Activated naive CD4-positive, alpha-beta T cell treated with anti-CD3 and anti-CD28 coated beads, Interleukin-2, amount 50 U/mL, for 16 hours (primary cell): Measurements from ENCODE around the gene PMP22.

ENCODE experiments used
- DNase-seq: peaks from one replicate; pipeline ENCODE4 v3.0.0-alpha.2; 2020

PMP22 gene

GRCh38 chr17:15273141-15273793 lies 8.1 kb upstream of the PMP22 start:
- no peak for DNase-seq

- no peak for DNase-seq
Observed at GRCh38 chr17:15271741-15272140, 6.6 kb upstream of the PMP22 start.

- no peak for DNase-seq
Observed at GRCh38 chr17:15270628-15271381, 5.7 kb upstream of the PMP22 start.

GRCh38 chr17:15269780-15270089 lies 4.6 kb upstream of the PMP22 start:
- DNase-seq, result no peak

- no peak for DNase-seq
Observed at GRCh38 chr17:15269087-15269779, 4.1 kb upstream of the PMP22 start.

- DNase-seq, result no peak
Observed at GRCh38 chr17:15268461-15268860, 3.3 kb upstream of the PMP22 start.

GRCh38 chr17:15267996-15268395 lies 2.9 kb upstream of the PMP22 start:
- no peak for DNase-seq

GRCh38 chr17:15266325-15267125 lies 1.4 kb upstream of the PMP22 start:
- DNase-seq, result no peak

GRCh38 chr17:15264542-15264941 lies 584 bp downstream of the PMP22 start:
- no peak for DNase-seq

GRCh38 chr17:15263680-15264079 lies 1.4 kb downstream of the PMP22 start:
- DNase-seq, result no peak

- DNase-seq, result no peak
Observed at GRCh38 chr17:15263206-15263579, 1.9 kb downstream of the PMP22 start.

GRCh38 chr17:15262291-15263205 lies 2.6 kb downstream of the PMP22 start:
- no peak for DNase-seq

- DNase-seq, result no peak
Observed at GRCh38 chr17:15261802-15262290, 3.3 kb downstream of the PMP22 start.

GRCh38 chr17:15261258-15261801 lies 3.8 kb downstream of the PMP22 start:
- DNase-seq, result no peak

GRCh38 chr17:15260376-15261257 lies 4.5 kb downstream of the PMP22 start:
- peak; percentile 40 for DNase-seq

- no peak for DNase-seq
Observed at GRCh38 chr17:15257796-15258512, 7.2 kb downstream of the PMP22 start.

- peak; percentile 45 for DNase-seq
Observed at GRCh38 chr17:15257258-15257788, 7.8 kb downstream of the PMP22 start.

- no peak for DNase-seq
Observed at GRCh38 chr17:15256689-15257088, 8.4 kb downstream of the PMP22 start.

GRCh38 chr17:15255713-15256454 lies 9.2 kb downstream of the PMP22 start:
- no peak for DNase-seq
